Activated effector memory CD4-positive, alpha-beta T cell treated with Interleukin-2 at 50 U/mL for 16 hours (primary cell): Measurements from ENCODE around the gene PNPLA7.
"Not testable (repeated sequence)": the region's sequence is repeated elsewhere in the genome, so short reads cannot be mapped to it uniquely, and the experiment has no call there.

ENCODE experiments used
- DNase-seq: peaks from one replicate; pipeline ENCODE4 v3.0.0-alpha.2; 2020

PNPLA7 gene

GRCh38 chr9:137511758-137512463 lies 38.3 kb downstream of the PNPLA7 start:
- no peak for DNase-seq

- DNase-seq: not testable (repeated sequence)
Observed at GRCh38 chr9:137511126-137511525, 39.1 kb downstream of the PNPLA7 start.

GRCh38 chr9:137509198-137509597 lies 41.0 kb downstream of the PNPLA7 start:
- no peak for DNase-seq

GRCh38 chr9:137506702-137507171 lies 43.5 kb downstream of the PNPLA7 start:
- no peak for DNase-seq

- DNase-seq: no peak
Observed at GRCh38 chr9:137506274-137506673, 43.9 kb downstream of the PNPLA7 start.

GRCh38 chr9:137505421-137506140 lies 44.6 kb downstream of the PNPLA7 start:
- no peak for DNase-seq

GRCh38 chr9:137504432-137504777 lies 45.8 kb downstream of the PNPLA7 start:
- no peak for DNase-seq

GRCh38 chr9:137502008-137502911 lies 47.9 kb downstream of the PNPLA7 start:
- no peak for DNase-seq

- no peak for DNase-seq
Observed at GRCh38 chr9:137501457-137501856, 48.7 kb downstream of the PNPLA7 start.

GRCh38 chr9:137500666-137501397 lies 49.4 kb downstream of the PNPLA7 start:
- DNase-seq: no peak

GRCh38 chr9:137499858-137500661 lies 50.1 kb downstream of the PNPLA7 start:
- no peak for DNase-seq

- no peak for DNase-seq
Observed at GRCh38 chr9:137499416-137499815, 50.8 kb downstream of the PNPLA7 start.

GRCh38 chr9:137498720-137499150 lies 51.5 kb downstream of the PNPLA7 start:
- no peak for DNase-seq

GRCh38 chr9:137497921-137498719 lies 52.1 kb downstream of the PNPLA7 start:
- no peak for DNase-seq

GRCh38 chr9:137496601-137497375 lies 53.4 kb downstream of the PNPLA7 start:
- DNase-seq: no peak

GRCh38 chr9:137494550-137495351 lies 55.5 kb downstream of the PNPLA7 start:
- no peak for DNase-seq

- DNase-seq: no peak
Observed at GRCh38 chr9:137494104-137494544, 56.1 kb downstream of the PNPLA7 start.

GRCh38 chr9:137493364-137494103 lies 56.7 kb downstream of the PNPLA7 start:
- DNase-seq: no peak
